IMR-90 (cell line): ENCODE data around the gene FOXK2.

ENCODE experiments used
- BHLHE40 ChIP-seq: fragments of 150-350 bp; IDR thresholded peaks from 2 replicates; pipeline ENCODE4 v1.6.1; 2016; ENCODE audit warnings: mild to moderate bottlenecking, low read depth, low read length
- CEBPB ChIP-seq: IDR thresholded peaks from 2 replicates; pipeline ENCODE4 v1.6.1; 2012; ENCODE audit warnings: low read depth, low read length, improper control_type of control experiment
- CHD1 ChIP-seq: IDR thresholded peaks from 2 replicates; pipeline ENCODE4 v1.6.1; 2012; ENCODE audit warnings: low read depth, low read length, improper control_type of control experiment
- CTCF ChIP-seq: conservative IDR thresholded peaks from 2 replicates; pipeline ENCODE4 v1.5.1; 2012; ENCODE audit warnings: mild to moderate bottlenecking, low read depth, low read length, improper control_type of control experiment
- ELK1 ChIP-seq: fragments of 150-350 bp; IDR thresholded peaks from 2 replicates; pipeline ENCODE4 v1.6.1; 2016; ENCODE audit warnings: low read depth, mild to moderate bottlenecking, low read length, moderate library complexity, borderline replicate concordance
- MAFK ChIP-seq: IDR thresholded peaks from 2 replicates; pipeline ENCODE4 v1.6.1; 2012; ENCODE audit warnings: low read depth, low read length, improper control_type of control experiment
- MAZ ChIP-seq: IDR thresholded peaks from 2 replicates; pipeline ENCODE4 v1.6.1; 2012; ENCODE audit warnings: low read depth, mild to moderate bottlenecking, low read length, improper control_type of control experiment, moderate library complexity, borderline replicate concordance
- MXI1 ChIP-seq: IDR thresholded peaks from 2 replicates; pipeline ENCODE4 v1.6.1; 2012; ENCODE audit warnings: low read depth, mild to moderate bottlenecking, low read length, moderate library complexity, borderline replicate concordance
- POLR2A ChIP-seq: IDR thresholded peaks from 2 replicates; pipeline ENCODE4 v1.6.1; 2012; ENCODE audit warnings: mild to moderate bottlenecking, low read depth, low read length
- RAD21 ChIP-seq: IDR thresholded peaks from 2 replicates; pipeline ENCODE4 v1.6.1; 2012; ENCODE audit warnings: low read length, improper control_type of control experiment
- RCOR1 ChIP-seq: IDR thresholded peaks from 2 replicates; pipeline ENCODE4 v1.6.1; 2012; ENCODE audit warnings: mild to moderate bottlenecking, low read length, improper control_type of control experiment; ENCODE audit not compliant: insufficient replicate concordance
- RFX5 ChIP-seq: IDR thresholded peaks from 2 replicates; pipeline ENCODE4 v1.8.0; 2012; ENCODE audit warnings: low read depth, mild to moderate bottlenecking, low read length, moderate library complexity
- SMC3 ChIP-seq: fragments of 150-350 bp; IDR thresholded peaks from 2 replicates; pipeline ENCODE4 v1.6.1; 2016; ENCODE audit warnings: low read depth, mild to moderate bottlenecking, antibody characterized with exemption, low read length, moderate library complexity
- USF2 ChIP-seq: fragments of 150-350 bp; IDR thresholded peaks from 2 replicates; pipeline ENCODE4 v1.6.1; 2017; ENCODE audit warnings: mild to moderate bottlenecking, antibody characterized with exemption, low read length, low read depth

- TF ChIP-seq CHD1 (no peak), POLR2A (no peak), CTCF (no peak), BHLHE40 (no peak), RAD21 (no peak), USF2 (no peak), CEBPB (no peak), RFX5 (no peak), MXI1 (no peak), ELK1 (no peak), SMC3 (no peak), RCOR1 (no peak), MAZ (no peak), MAFK (no peak)
Measured at GRCh38 chr17:82553210-82553930, 33.8 kb downstream of the FOXK2 start.
